Colonic mucosa (tissue), 4 donors: ENCODE data around the gene LNX1. TPM values are rescaled to one million over a fixed set of nuclear protein-coding genes. Genes with fewer than 3 reads are reported as not detected.

Source experiments
- DNase-seq: peaks from one replicate; pipeline ENCODE4 v3.0.0-alpha.2; 2020
- H3K27ac ChIP-seq: fragments of 200-600 bp; one replicate; pipeline ENCODE4 v1.8.0; 2021
- H3K27me3 ChIP-seq: fragments of 200-600 bp; one replicate; pipeline ENCODE4 v1.8.0; 2021
- H3K36me3 ChIP-seq: fragments of 200-600 bp; one replicate; pipeline ENCODE4 v1.8.0; 2021
- H3K4me1 ChIP-seq: fragments of 200-600 bp; one replicate; pipeline ENCODE4 v1.8.0; 2021; ENCODE audit warnings: mild to moderate bottlenecking
- H3K4me3 ChIP-seq: fragments of 200-600 bp; one replicate; pipeline ENCODE4 v1.8.0; 2021
- H3K9ac ChIP-seq, 2 donors: one replicate each; pipeline ENCODE4 v1.7.0; 2013; ENCODE audit warnings: control low read depth in 2 of 2, low read depth in 2 of 2, low read length in 2 of 2
- H3K9me3 ChIP-seq: fragments of 200-600 bp; one replicate; pipeline ENCODE4 v1.8.0; 2021
- CTCF ChIP-seq: fragments of 200-600 bp; IDR thresholded peaks from one replicate; pipeline ENCODE4 v1.8.0; 2022; ENCODE audit warnings: antibody characterized with exemption, mild to moderate bottlenecking
- intact Hi-C: fragments of 100-400 bp; cut with DNase I; formaldehyde crosslinking; loops from one replicate; pipeline ENCODE4 v1.14.1; 2022
- total RNA-seq, 2 donors: library from RNA; stranded (reverse); fragmentation: NEBNext Ultra II Directional in 1 of 2; extraction: Animal tissue kit (Norgen Biotek cat#: 25700) in 1 of 2; gene quantifications; one replicate each; pipeline ENCODE4 v1.2.1, GENCODE V29; 2021
- donor health status: healthy.
- donor health status: DM: no; HTN: no; CAD: no.
- donor health status: DM: no; HTN: no; CAD: no.

Gene LNX1
- total RNA-seq, 2 donors from 2014 or later: 9.7 to 25.0 TPM

- H3K9ac ChIP-seq: no peak overlapping the region
- no peaks in the 10 kb centered on the region for H3K36me3 ChIP-seq
- no peak for TF ChIP-seq CTCF
- H3K27ac ChIP-seq: no peak overlapping the region
- no peak overlapping the region for H3K4me3 ChIP-seq
- intact Hi-C loops: no loop called here
- no peaks in the 10 kb centered on the region for H3K27me3 ChIP-seq
- no peak for DNase-seq
- no peaks in the 10 kb centered on the region for H3K4me1 ChIP-seq
- H3K9me3 ChIP-seq: no peaks in the 10 kb centered on the region
Observed at GRCh38 chr4:53481586-53481985, 109.7 kb downstream of the LNX1 start.

GRCh38 chr4:53480909-53481308 lies 110.4 kb downstream of the LNX1 start:
- Histone ChIP-seq H3K9ac (no peak overlapping the region), H3K9me3 (no peaks in the 10 kb centered on the region), H3K27me3 (no peaks in the 10 kb centered on the region), H3K4me3 (no peak overlapping the region), H3K4me1 (no peaks in the 10 kb centered on the region), H3K27ac (no peak overlapping the region), H3K36me3 (no peaks in the 10 kb centered on the region)
- no peak for TF ChIP-seq CTCF
- no peak for DNase-seq
- intact Hi-C loops: no loop called here

- H3K27me3 ChIP-seq: no peaks in the 10 kb centered on the region
- intact Hi-C loops: no loop called here
- no peak for DNase-seq
- no peak for TF ChIP-seq CTCF
- H3K9me3 ChIP-seq: no peaks in the 10 kb centered on the region
- H3K36me3 ChIP-seq: no peaks in the 10 kb centered on the region
- no peak overlapping the region for H3K27ac ChIP-seq
- H3K9ac ChIP-seq: no peak overlapping the region
- no peak overlapping the region for H3K4me3 ChIP-seq
- H3K4me1 ChIP-seq: no peaks in the 10 kb centered on the region
Observed at GRCh38 chr4:53479736-53480525, 111.4 kb downstream of the LNX1 start.

GRCh38 chr4:53478671-53479456 lies 112.4 kb downstream of the LNX1 start:
- no peak for TF ChIP-seq CTCF
- no peak for DNase-seq
- intact Hi-C loops: no loop called here
- Histone ChIP-seq H3K27me3 (no peaks in the 10 kb centered on the region), H3K27ac (no peak overlapping the region), H3K9ac (no peak overlapping the region), H3K9me3 (no peaks in the 10 kb centered on the region), H3K4me3 (no peak overlapping the region), H3K4me1 (no peaks in the 10 kb centered on the region), H3K36me3 (no peaks in the 10 kb centered on the region)

- H3K4me1 ChIP-seq: no peaks in the 10 kb centered on the region
- intact Hi-C loops: no loop called here
- no peaks in the 10 kb centered on the region for H3K9me3 ChIP-seq
- DNase-seq: no peak
- no peak overlapping the region for H3K9ac ChIP-seq
- no peak overlapping the region for H3K27ac ChIP-seq
- no peaks in the 10 kb centered on the region for H3K36me3 ChIP-seq
- H3K27me3 ChIP-seq: no peaks in the 10 kb centered on the region
- TF ChIP-seq CTCF: no peak
- no peak overlapping the region for H3K4me3 ChIP-seq
Observed at GRCh38 chr4:53477636-53478035, 113.7 kb downstream of the LNX1 start.
